ENCODE data around the gene GATD1. TPM values are rescaled to one million over a fixed set of nuclear protein-coding genes. Genes with fewer than 3 reads are reported as not detected.

GATD1 gene
- total and polyA plus RNA-seq, 4 donors, result 22.1 to 63.1 (median 39.1) TPM

DNA sequence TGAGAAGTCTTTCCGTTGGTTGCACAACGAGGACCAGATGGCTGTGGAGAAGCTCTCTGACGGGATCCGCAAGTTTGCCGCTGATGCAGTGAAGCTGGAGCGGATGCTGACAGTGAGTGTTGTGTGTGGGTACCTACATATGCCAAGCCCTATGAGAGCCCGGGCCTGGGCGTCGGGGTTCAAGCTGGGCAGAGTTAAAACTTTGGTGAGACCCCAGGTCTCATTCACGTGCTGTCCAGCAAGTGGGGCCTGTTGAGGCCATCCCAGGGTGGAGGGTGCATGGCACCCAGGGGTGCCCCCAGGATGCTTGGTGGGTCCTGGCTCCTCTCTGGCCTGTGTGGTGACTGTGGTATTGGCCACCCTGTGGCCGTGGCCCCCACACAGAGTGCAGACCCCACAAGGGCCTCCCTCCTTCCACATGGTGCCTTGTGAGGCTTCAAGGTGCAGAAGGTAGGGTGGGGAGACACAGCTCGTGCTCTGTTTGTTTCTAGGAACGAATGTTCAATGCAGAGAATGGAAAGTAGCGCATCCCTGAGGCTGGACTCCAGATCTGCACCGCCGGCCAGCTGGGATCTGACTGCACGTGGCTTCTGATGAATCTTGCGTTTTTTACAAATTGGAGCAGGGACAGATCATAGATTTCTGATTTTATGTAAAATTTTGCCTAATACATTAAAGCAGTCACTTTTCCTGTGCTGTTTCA is 12.8 kb downstream of the GATD1 start:
- no peak for ATAC-seq (ENCODE audit: insufficient read depth, low FRiP score)
- no peaks in the 10 kb centered on the region for H3K27me3 ChIP-seq (ENCODE audit: control insufficient read depth in 3 of 3, insufficient read depth in 3 of 3, low read length in 2 of 3)
- H3K9me3 ChIP-seq (ENCODE audit: control insufficient read depth in 4 of 4, insufficient read depth in 3 of 4, low read length in 3 of 4), result no peaks in the 10 kb centered on the region
- no peak for TF ChIP-seq CTCF (IDR thresholded peaks at IDR 0.05; ENCODE audit: control extremely low read depth, extremely low read depth)
- H3K4me1 ChIP-seq (ENCODE audit: control insufficient read depth in 5 of 5, insufficient read depth in 5 of 5, low read length in 5 of 5), result no peaks in the 10 kb centered on the region
- H3K4me3 ChIP-seq, result no peak overlapping the region
- peaks cover 17 to 58% (median 35%) of the 10 kb centered on the region in 4 donors for H3K36me3 ChIP-seq (ENCODE audit: control insufficient read depth in 4 of 4, insufficient read depth in 4 of 4, low read length in 4 of 4)
- H3K27ac ChIP-seq (ENCODE audit: low read depth in 1 of 2, low read length in 1 of 2), result no peak overlapping the region
- no peak for DNase-seq
- no peak overlapping the region for H3K9ac ChIP-seq (ENCODE audit: insufficient read depth in 1 of 2, low read length in 2 of 2)
- WGBS, 2 donors, result 87 to 88% methylated on average over 18 of the region's 18 CpGs

GRCh38 chr11:763549-764321 is 13.6 kb downstream of the GATD1 start:
- 88 to 91% methylated on average over 22 of the region's 22 CpGs for WGBS, 2 donors
- Histone ChIP-seq H3K36me3 (ENCODE audit: control insufficient read depth in 4 of 4, insufficient read depth in 4 of 4, low read length in 4 of 4) (peaks cover 21 to 63% (median 41%) of the 10 kb centered on the region in 4 donors), H3K27ac (ENCODE audit: low read depth in 1 of 2, low read length in 1 of 2) (peak overlapping the region in 1 of 2 donors; percentile 32), H3K4me3 (no peak overlapping the region), H3K27me3 (ENCODE audit: control insufficient read depth in 3 of 3, insufficient read depth in 3 of 3, low read length in 2 of 3) (no peaks in the 10 kb centered on the region), H3K4me1 (ENCODE audit: control insufficient read depth in 5 of 5, insufficient read depth in 5 of 5, low read length in 5 of 5) (no peaks in the 10 kb centered on the region), H3K9ac (ENCODE audit: insufficient read depth in 1 of 2, low read length in 2 of 2) (no peak overlapping the region), H3K9me3 (ENCODE audit: control insufficient read depth in 4 of 4, insufficient read depth in 3 of 4, low read length in 3 of 4) (no peaks in the 10 kb centered on the region)
- no peak for DNase-seq
- no peak for ATAC-seq (ENCODE audit: insufficient read depth, low FRiP score)
- no peak for TF ChIP-seq CTCF (IDR thresholded peaks at IDR 0.05; ENCODE audit: control extremely low read depth, extremely low read depth)

- WGBS, 2 donors, result 76 to 88% methylated on average over 15 to 24 of the region's 24 CpGs
- Histone ChIP-seq H3K9me3 (ENCODE audit: control insufficient read depth in 4 of 4, insufficient read depth in 3 of 4, low read length in 3 of 4) (no peaks in the 10 kb centered on the region), H3K4me3 (no peak overlapping the region), H3K9ac (ENCODE audit: insufficient read depth in 1 of 2, low read length in 2 of 2) (no peak overlapping the region), H3K36me3 (ENCODE audit: control insufficient read depth in 4 of 4, insufficient read depth in 4 of 4, low read length in 4 of 4) (peaks cover 21 to 65% (median 41%) of the 10 kb centered on the region in 4 donors), H3K27ac (ENCODE audit: low read depth in 1 of 2, low read length in 1 of 2) (peak overlapping the region in 1 of 2 donors; percentile 50), H3K4me1 (ENCODE audit: control insufficient read depth in 5 of 5, insufficient read depth in 5 of 5, low read length in 5 of 5) (no peaks in the 10 kb centered on the region), H3K27me3 (ENCODE audit: control insufficient read depth in 3 of 3, insufficient read depth in 3 of 3, low read length in 2 of 3) (no peaks in the 10 kb centered on the region)
- no peak for DNase-seq
- ATAC-seq (ENCODE audit: insufficient read depth, low FRiP score), result peak; percentile 54
- no peak for TF ChIP-seq CTCF (IDR thresholded peaks at IDR 0.05; ENCODE audit: control extremely low read depth, extremely low read depth)
Observed at GRCh38 chr11:763073-763463, 14.2 kb downstream of the GATD1 start.

Data from lung (tissue), 12 donors.